DMS53 treated with DMSO at 0.1 percent for 48 hours (cell line): ENCODE data around the gene PPP6R1.
"Not testable (repeated sequence)": the region's sequence is repeated elsewhere in the genome, so short reads cannot be mapped to it uniquely, and the experiment has no call there.

Experiments
- DNase-seq: peaks from one replicate; lab custom pipeline; 2025; ENCODE audit not compliant: unreplicated experiment; lab: John Stamatoyannopoulos, UW

The PPP6R1 gene

GRCh38 chr19:55224679-55225414, 34.0 kb downstream of the PPP6R1 start:
- DNase-seq: not testable (repeated sequence)

GRCh38 chr19:55224038-55224665, 34.7 kb downstream of the PPP6R1 start:
- no peak for DNase-seq

- DNase-seq: no peak
These were observed 35.4 kb downstream of the PPP6R1 start for GRCh38 chr19:55223291-55224037.

DNA sequence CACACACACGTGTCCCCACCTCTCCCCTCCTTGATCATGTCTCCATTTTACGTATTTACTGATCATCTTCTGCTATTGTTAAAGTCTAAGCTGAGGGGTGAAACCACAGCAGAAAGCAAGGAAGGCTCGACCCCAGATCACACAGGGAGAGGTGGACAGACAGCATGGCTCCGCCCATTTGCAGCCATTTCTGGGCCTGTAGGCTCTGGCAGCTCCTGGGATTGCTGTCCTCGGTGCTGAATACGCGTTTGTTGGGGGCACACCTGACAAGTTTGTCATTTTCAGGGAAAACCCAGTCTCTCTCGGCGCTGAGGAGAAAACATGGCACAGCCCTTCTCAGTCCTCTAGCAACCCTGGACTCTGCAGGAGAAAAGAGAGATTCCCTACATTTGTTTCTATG, 38.3 kb downstream of the PPP6R1 start:
- no peak for DNase-seq

GRCh38 chr19:55216461-55217198, 42.2 kb downstream of the PPP6R1 start:
- DNase-seq: peak; percentile 97

- no peak for DNase-seq
These were observed 45.3 kb downstream of the PPP6R1 start for GRCh38 chr19:55213547-55213946.

DNA sequence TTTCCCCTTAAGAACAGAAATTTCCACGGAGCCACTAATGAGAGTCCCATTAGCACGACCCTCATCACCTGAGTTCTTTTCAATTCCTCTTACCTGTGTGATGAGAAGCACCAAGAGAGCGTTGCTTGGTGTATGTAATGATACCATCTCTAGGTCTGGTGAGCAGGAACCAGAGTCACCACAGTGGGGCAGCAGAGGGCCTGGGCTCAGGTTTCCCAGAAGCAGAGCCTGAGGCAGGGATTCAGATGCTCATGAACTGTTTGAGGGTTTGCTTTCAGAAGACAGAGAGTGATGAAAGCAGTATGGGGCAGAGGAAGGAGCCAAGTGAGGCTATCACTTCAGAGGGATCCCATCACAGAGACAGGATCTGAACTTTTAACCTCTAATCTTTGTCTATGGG, 46.4 kb downstream of the PPP6R1 start:
- DNase-seq: no peak

- DNase-seq: peak; percentile 98
These were observed 48.9 kb downstream of the PPP6R1 start for GRCh38 chr19:55209693-55210472.

- DNase-seq: peak; percentile 36
These were observed 49.7 kb downstream of the PPP6R1 start, which contains the start of gene PTPRH for GRCh38 chr19:55208880-55209692. TSS of gene PTPRH (minus strand) at chr19:55209501. CDS start at chr19:55209433, 68 bp downstream.

- DNase-seq: peak; percentile 82
These were observed 51.9 kb downstream of the PPP6R1 start for GRCh38 chr19:55206664-55207500.

GRCh38 chr19:55202199-55202598, 56.6 kb downstream of the PPP6R1 start:
- DNase-seq: not testable (repeated sequence)

GRCh38 chr19:55199620-55200204, 59.1 kb downstream of the PPP6R1 start:
- DNase-seq: no peak

DNA sequence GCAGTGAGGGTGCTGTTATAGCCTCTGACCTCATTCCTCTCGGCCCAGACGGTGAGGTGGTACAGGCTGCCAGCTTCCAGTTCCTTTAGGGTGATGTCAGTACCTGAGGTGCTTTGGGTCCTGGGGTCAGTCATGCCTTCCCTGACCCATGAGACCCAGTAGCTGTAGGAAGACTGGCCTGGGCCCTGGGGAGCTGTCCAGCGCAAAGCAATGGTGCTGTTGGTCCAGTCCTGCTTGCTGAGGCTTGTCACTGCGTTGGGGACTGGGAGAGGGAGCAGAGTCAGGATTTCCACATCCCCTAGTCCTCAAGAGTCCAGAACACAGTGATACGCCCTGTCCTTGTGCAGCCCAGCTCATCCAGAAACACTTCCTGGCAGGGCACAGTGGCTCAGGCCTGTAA, 60.2 kb downstream of the PPP6R1 start:
- no peak for DNase-seq

- DNase-seq: no peak
These were observed 61.3 kb downstream of the PPP6R1 start for GRCh38 chr19:55197528-55197927.

DNA sequence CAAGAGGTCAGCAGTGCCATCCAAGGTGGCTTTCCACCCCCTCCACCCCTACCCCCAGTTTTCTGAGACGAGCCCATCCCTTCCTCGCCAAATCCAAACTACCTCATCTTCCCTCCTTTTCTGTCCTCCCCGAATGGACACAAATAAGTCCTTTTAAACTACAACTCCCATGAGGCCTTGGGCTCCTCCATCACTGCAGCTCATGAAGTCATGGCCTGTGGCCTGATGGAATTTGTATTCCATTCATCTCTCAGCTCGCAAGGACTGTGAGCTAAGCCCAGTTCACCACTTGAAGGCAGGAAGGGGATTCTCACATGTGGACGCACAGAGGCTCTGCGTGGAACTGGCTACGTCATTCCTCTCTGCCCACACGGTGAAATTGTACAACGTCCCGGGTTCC, 62.0 kb downstream of the PPP6R1 start:
- no peak for DNase-seq

- no peak for DNase-seq
These were observed 65.3 kb downstream of the PPP6R1 start for GRCh38 chr19:55193481-55193880.

GRCh38 chr19:55189403-55189835, 69.4 kb downstream of the PPP6R1 start:
- no peak for DNase-seq

GRCh38 chr19:55188625-55189024, 70.2 kb downstream of the PPP6R1 start:
- no peak for DNase-seq
